Caco-2 (cell line): ENCODE results near the gene NKAIN4. TPM values are rescaled to one million over a fixed set of nuclear protein-coding genes. Genes with fewer than 3 reads are reported as not detected.

ENCODE experiments used
- BruUV-seq: library from RNA; stranded (reverse); fragments of 400-500 nt; replicated peaks from 2 replicates; lab custom pipeline; 2021; lab: Mats Ljungman, UMichigan
- CTCF ChIA-PET: fragments of 300-600 bp; sonication (Branson Sonifier 250); formaldehyde crosslinking; loops from one replicate; lab custom pipeline; 2022; ENCODE audit warnings: antibody characterized with exemption; lab: Charles Lee
- POLR2A ChIA-PET: fragments of 300-600 bp; sonication (Branson Sonifier 250); formaldehyde crosslinking; loops from one replicate; lab custom pipeline; 2022; ENCODE audit warnings: antibody characterized with exemption; lab: Charles Lee
- DNase-seq, 2 experiments: peaks; one replicate each; pipeline versions ENCODE4 v3.0.0 to v3.0.0-alpha.2; 2020 to 2022
- H3K27me3 ChIP-seq: replicated peaks from 2 replicates; pipeline ENCODE4 v1.6.0; 2011; ENCODE audit warnings: low read length; ENCODE audit not compliant: control insufficient read depth, insufficient read depth
- H3K36me3 ChIP-seq: 2 replicates; pipeline ENCODE4 v1.5.1; 2011; ENCODE audit warnings: low read length; ENCODE audit not compliant: control insufficient read depth, insufficient read depth
- H3K4me1 ChIP-seq: fragments of 250-450 bp; sonication (Bioruptor Pico); 2 replicates; pipeline ENCODE4 v1.5.1; 2020; ENCODE audit warnings: mild to moderate bottlenecking
- H3K4me3 ChIP-seq: 2 replicates; pipeline ENCODE4 v1.5.1; 2011; ENCODE audit warnings: low read depth, mild to moderate bottlenecking, control low read depth, low read length
- H3K9me3 ChIP-seq: fragments of 250-450 bp; sonication (Bioruptor Pico); 2 replicates; pipeline ENCODE4 v1.5.1; 2020; ENCODE audit warnings: mild to moderate bottlenecking, moderate library complexity
- H3K27ac Mint-ChIP-seq: one replicate; pipeline ENCODE4 v1.8.0; 2022; ENCODE audit warnings: mixed read lengths; ENCODE audit not compliant: unreplicated experiment
- H3K27me3 Mint-ChIP-seq: one replicate; pipeline ENCODE4 v1.8.0; 2022; ENCODE audit warnings: mixed read lengths; ENCODE audit not compliant: insufficient read depth, unreplicated experiment
- H3K36me3 Mint-ChIP-seq: one replicate; pipeline ENCODE4 v1.8.0; 2022; ENCODE audit warnings: mild to moderate bottlenecking, mixed read lengths; ENCODE audit not compliant: insufficient read depth, unreplicated experiment
- H3K4me1 Mint-ChIP-seq: one replicate; pipeline ENCODE4 v1.8.0; 2022; ENCODE audit warnings: low read depth, mixed read lengths; ENCODE audit not compliant: unreplicated experiment
- H3K4me3 Mint-ChIP-seq: one replicate; pipeline ENCODE4 v1.8.0; 2022; ENCODE audit warnings: mild to moderate bottlenecking, moderate library complexity, mixed read lengths; ENCODE audit not compliant: unreplicated experiment
- H3K9me3 Mint-ChIP-seq: one replicate; pipeline ENCODE4 v1.8.0; 2022; ENCODE audit warnings: mixed read lengths; ENCODE audit not compliant: unreplicated experiment
- intact Hi-C: fragments of 100-400 bp; cut with micrococcal nuclease; formaldehyde crosslinking; loops from one replicate; pipeline ENCODE4 v1.10.0; 2022; ENCODE audit not compliant: unreplicated experiment
- total RNA-seq: library from RNA; stranded (reverse); gene quantifications from 2 replicates; pipeline ENCODE4 v1.2.3, GENCODE V29; 2022
- TF ChIP-seq, protein P1 (sequence below), 2 experiments: fragments of 200-600 bp in 1 of 2; IDR thresholded peaks; 1 replicate in 1 of 2; 2 replicates in 1 of 2; pipeline versions ENCODE4 v1.5.1 to v1.8.0; 2011 to 2022; ENCODE audit warnings: antibody characterized with exemption in 1 of 2, control low read depth in 1 of 2, inconsistent platforms in 1 of 2, low read depth in 1 of 2, low read length in 1 of 2, mild to moderate bottlenecking in 1 of 2, moderate library complexity in 1 of 2; ENCODE audit not compliant: insufficient read depth in 1 of 2, severe bottlenecking in 1 of 2, unreplicated experiment in 1 of 2

Gene NKAIN4
- total RNA-seq, 1 experiment from 2014 or later, result 2.7 TPM

DNA sequence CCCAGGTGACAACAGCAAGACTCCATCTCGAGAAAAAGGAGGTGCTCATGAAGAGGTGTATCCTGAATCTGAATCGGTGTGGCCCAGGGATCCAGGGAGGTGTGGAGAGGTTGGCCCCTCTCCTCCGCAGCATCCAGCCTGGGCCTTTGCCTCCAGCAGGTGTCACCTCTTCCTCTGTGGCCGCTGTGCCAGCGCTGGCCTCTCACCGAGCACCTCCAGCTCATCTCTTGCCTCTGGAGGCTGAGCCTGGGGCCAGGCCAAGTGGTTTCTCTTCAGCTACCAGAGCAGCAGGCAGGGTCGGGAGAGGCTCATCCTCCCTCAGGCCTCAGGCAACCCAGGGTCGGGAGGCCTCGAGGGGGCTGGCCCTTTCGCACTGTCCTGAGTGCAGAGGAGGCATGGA lies 37.5 kb upstream of the NKAIN4 start:
- H3K27ac Mint-ChIP-seq, result peak overlapping the region; percentile 39
- no TSS peak for BruUV-seq
- no peaks in the 10 kb centered on the region for H3K36me3 ChIP-seq
- H3K4me1 Mint-ChIP-seq, result no peaks in the 10 kb centered on the region
- no peaks in the 10 kb centered on the region for H3K27me3 ChIP-seq
- H3K27me3 Mint-ChIP-seq, result no peaks in the 10 kb centered on the region
- peaks cover 77% of the 10 kb centered on the region for H3K36me3 Mint-ChIP-seq
- ChIA-PET POLR2A (no interaction called here), CTCF (interaction anchor here (0.6 to 3.1 kb wide), 7 partner anchors 10 to 180 kb away, joined by 3 to 24 read pairs (median 5); no protein-coding TSS in a partner anchor)
- no peaks in the 10 kb centered on the region for H3K9me3 Mint-ChIP-seq
- H3K4me1 ChIP-seq, result 0 out of 2 replicates have a peak, but pooled peaks cover 5% of the 10 kb centered on the region
- H3K9me3 ChIP-seq, result no peaks in the 10 kb centered on the region
- intact Hi-C loops, result loop anchor here (5.0 kb wide), 1 partner anchor 110 kb away; no protein-coding TSS in a partner anchor
- DNase-seq, result no peak
- no peak overlapping the region for H3K4me3 ChIP-seq
- TF ChIP-seq, protein P1, sequence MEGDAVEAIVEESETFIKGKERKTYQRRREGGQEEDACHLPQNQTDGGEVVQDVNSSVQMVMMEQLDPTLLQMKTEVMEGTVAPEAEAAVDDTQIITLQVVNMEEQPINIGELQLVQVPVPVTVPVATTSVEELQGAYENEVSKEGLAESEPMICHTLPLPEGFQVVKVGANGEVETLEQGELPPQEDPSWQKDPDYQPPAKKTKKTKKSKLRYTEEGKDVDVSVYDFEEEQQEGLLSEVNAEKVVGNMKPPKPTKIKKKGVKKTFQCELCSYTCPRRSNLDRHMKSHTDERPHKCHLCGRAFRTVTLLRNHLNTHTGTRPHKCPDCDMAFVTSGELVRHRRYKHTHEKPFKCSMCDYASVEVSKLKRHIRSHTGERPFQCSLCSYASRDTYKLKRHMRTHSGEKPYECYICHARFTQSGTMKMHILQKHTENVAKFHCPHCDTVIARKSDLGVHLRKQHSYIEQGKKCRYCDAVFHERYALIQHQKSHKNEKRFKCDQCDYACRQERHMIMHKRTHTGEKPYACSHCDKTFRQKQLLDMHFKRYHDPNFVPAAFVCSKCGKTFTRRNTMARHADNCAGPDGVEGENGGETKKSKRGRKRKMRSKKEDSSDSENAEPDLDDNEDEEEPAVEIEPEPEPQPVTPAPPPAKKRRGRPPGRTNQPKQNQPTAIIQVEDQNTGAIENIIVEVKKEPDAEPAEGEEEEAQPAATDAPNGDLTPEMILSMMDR (IDR thresholded peaks at IDR 0.05; ENCODE audit: insufficient read depth in 1 of 2, low read depth in 1 of 2, low read length in 1 of 2, severe bottlenecking in 1 of 2, unreplicated experiment in 1 of 2), result peak in 1 of 2 experiments; percentile 20
- peak overlapping the region; percentile 14 for H3K4me3 Mint-ChIP-seq

DNA sequence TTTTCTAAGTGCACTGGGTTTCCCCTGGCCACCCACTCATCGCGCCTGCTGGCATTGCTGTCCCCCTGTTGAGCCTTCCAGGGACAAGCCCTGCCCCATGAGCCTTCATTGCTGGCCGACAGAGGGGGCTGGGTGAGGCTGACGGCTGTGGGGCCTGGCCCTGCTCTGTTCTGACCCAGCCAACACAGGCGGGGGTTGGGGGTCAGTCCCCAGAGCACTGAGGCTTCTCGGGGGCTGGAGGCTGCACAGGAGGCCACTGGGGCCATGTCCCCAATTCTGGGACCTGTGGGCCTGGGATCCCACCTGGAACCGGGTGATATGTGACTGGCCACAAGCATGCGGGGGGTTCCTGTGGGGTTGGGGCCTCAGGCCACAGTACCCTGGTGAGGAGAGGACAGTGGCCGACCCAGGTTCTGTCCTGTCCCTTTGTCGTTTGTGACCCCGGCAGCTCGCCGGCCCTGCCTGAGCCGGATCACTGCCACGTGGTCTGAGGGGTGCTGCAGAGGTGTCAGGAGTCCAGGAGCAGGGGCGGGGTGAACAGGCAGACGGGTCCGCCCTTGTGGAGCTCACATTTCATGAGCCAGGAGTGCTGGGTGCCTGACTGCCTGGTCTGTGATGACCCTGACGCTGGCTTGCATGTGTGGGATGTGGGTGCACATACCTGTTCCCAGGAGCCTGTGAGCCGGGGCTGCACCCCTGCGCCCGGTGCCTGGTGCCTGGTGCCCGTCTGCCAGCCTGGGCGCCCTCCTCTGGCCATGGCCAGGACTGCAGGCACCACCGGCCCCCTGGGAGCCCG lies 36.6 kb upstream of the NKAIN4 start:
- POLR2A ChIA-PET, result no interaction called here
- TF ChIP-seq, protein P1 (IDR thresholded peaks at IDR 0.05; ENCODE audit: insufficient read depth in 1 of 2, low read depth in 1 of 2, low read length in 1 of 2, severe bottlenecking in 1 of 2, unreplicated experiment in 1 of 2), result peak; percentile 81 to 84

DNA sequence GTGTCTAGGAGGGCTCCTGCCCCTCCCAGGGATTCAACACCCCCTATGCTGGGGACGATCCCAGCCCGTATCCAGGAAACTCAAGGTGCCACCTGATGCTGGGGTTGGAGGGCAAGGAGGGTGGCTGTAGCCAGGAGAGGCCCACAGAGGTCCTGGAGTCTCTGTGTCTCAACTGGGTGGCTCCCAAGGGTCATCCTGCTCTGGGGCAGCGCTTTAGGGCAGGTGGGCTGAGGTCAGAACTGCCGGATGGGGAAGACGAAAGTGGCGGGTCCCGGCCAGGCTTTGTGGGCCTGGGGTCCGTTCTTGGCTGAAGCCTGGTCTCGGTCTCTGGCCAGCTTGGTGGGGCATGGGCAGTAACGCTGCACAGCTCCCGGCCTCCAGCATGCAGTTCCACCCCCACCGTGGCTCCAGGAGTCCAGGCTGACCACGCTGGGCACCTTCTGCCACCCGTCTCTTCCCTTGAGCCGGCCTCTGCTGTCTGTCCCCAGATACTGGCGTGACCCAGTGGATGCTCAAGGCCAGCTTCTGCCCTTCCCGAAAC lies 35.9 kb upstream of the NKAIN4 start:
- BruUV-seq, result no TSS peak
- 0 out of 2 replicates have a peak, but pooled peaks cover 5% of the 10 kb centered on the region for H3K4me1 ChIP-seq
- H3K4me1 Mint-ChIP-seq, result no peaks in the 10 kb centered on the region
- H3K4me3 ChIP-seq, result no peak overlapping the region
- H3K9me3 ChIP-seq, result no peaks in the 10 kb centered on the region
- no peaks in the 10 kb centered on the region for H3K9me3 Mint-ChIP-seq
- DNase-seq, result no peak
- H3K27me3 Mint-ChIP-seq, result no peaks in the 10 kb centered on the region
- TF ChIP-seq, protein P1 (IDR thresholded peaks at IDR 0.05; ENCODE audit: insufficient read depth in 1 of 2, low read depth in 1 of 2, low read length in 1 of 2, severe bottlenecking in 1 of 2, unreplicated experiment in 1 of 2), result no peak
- intact Hi-C loops, result loop anchor here (5.0 kb wide), 1 partner anchor 108 kb away; no protein-coding TSS in a partner anchor
- ChIA-PET CTCF (interaction anchor here (2.1 to 3.1 kb wide), 2 partner anchors 67 to 92 kb away, joined by 7 to 24 read pairs; no protein-coding TSS in a partner anchor), POLR2A (no interaction called here)
- H3K27me3 ChIP-seq, result no peaks in the 10 kb centered on the region
- peaks cover 88% of the 10 kb centered on the region for H3K36me3 Mint-ChIP-seq
- peaks cover 1% of the 10 kb centered on the region; the same call in 1 of the 2 replicates for H3K36me3 ChIP-seq
- no peak overlapping the region for H3K4me3 Mint-ChIP-seq
- no peak overlapping the region for H3K27ac Mint-ChIP-seq

More for the DNA sequence above, 36.6 kb upstream of the NKAIN4 start:
- Histone ChIP-seq H3K9me3 (no peaks in the 10 kb centered on the region), H3K36me3 (no peaks in the 10 kb centered on the region), H3K4me1 (0 out of 2 replicates have a peak, but pooled peaks cover 5% of the 10 kb centered on the region), H3K4me3 (no peak overlapping the region), H3K27me3 (no peaks in the 10 kb centered on the region)
- no TSS peak for BruUV-seq
- peak overlapping the region; percentile 48 for H3K27ac Mint-ChIP-seq
- no peaks in the 10 kb centered on the region for H3K4me1 Mint-ChIP-seq
- no peak overlapping the region for H3K4me3 Mint-ChIP-seq
- no peaks in the 10 kb centered on the region for H3K9me3 Mint-ChIP-seq
- intact Hi-C loops, result loop anchor here (5.0 kb wide), 1 partner anchor 109 kb away; no protein-coding TSS in a partner anchor
- H3K27me3 Mint-ChIP-seq, result no peaks in the 10 kb centered on the region
- peak in 1 of 2 experiments; percentile 84 for DNase-seq
- CTCF ChIA-PET, result interaction anchor here (0.5 to 3.1 kb wide), 8 partner anchors 10 to 639 kb away, joined by 3 to 24 read pairs (median 4); no protein-coding TSS in a partner anchor
- peaks cover 86% of the 10 kb centered on the region for H3K36me3 Mint-ChIP-seq
